HepG2 (cell line): ENCODE data around the gene PPCDC. TPM values are rescaled to one million over a fixed set of nuclear protein-coding genes. Genes with fewer than 3 reads are reported as not detected.

Source experiments
- KDM2A ChIP-seq: sonication (generic); formaldehyde crosslinking; IDR thresholded peaks from 2 replicates; pipeline ENCODE4 v1.4.0; 2020; ENCODE audit warnings: low read depth, missing genetic modification reagents, borderline replicate concordance
- KLF16 ChIP-seq, 2 experiments: sonication (generic) in 1 of 2; formaldehyde crosslinking in 1 of 2; IDR thresholded peaks; 2 replicates each; pipeline versions ENCODE4 v1.6.1 to v1.8.0; 2016 to 2023; ENCODE audit warnings: missing genetic modification reagents in 2 of 2, missing compliant biosample characterization in 1 of 2
- KLF6 ChIP-seq: IDR thresholded peaks from 2 replicates; pipeline ENCODE4 v1.8.0; 2016; ENCODE audit warnings: missing biosample characterization, missing genetic modification reagents
- MED13 ChIP-seq: sonication (generic); formaldehyde crosslinking; IDR thresholded peaks from 2 replicates; pipeline ENCODE4 v1.5.0; 2020; ENCODE audit warnings: missing genetic modification reagents
- ZKSCAN5 ChIP-seq: sonication (generic); formaldehyde crosslinking; IDR thresholded peaks from 2 replicates; pipeline ENCODE4 v1.5.1; 2020; ENCODE audit warnings: mild to moderate bottlenecking, missing genetic modification reagents
- ZNF263 ChIP-seq: sonication (generic); formaldehyde crosslinking; IDR thresholded peaks from 2 replicates; pipeline ENCODE4 v1.4.0; 2020; ENCODE audit warnings: missing genetic modification reagents
- ZNF337 ChIP-seq: sonication (generic); formaldehyde crosslinking; IDR thresholded peaks from 2 replicates; pipeline ENCODE4 v1.5.1; 2020; ENCODE audit warnings: missing genetic modification reagents, low read depth, mild to moderate bottlenecking, borderline replicate concordance
- ZNF33B ChIP-seq: sonication (generic); formaldehyde crosslinking; IDR thresholded peaks from 2 replicates; pipeline ENCODE4 v1.5.1; 2020; ENCODE audit warnings: mild to moderate bottlenecking, missing genetic modification reagents
- ZNF550 ChIP-seq: sonication (generic); formaldehyde crosslinking; IDR thresholded peaks from 2 replicates; pipeline ENCODE4 v1.4.0; 2020; ENCODE audit warnings: mild to moderate bottlenecking, missing genetic modification reagents, borderline replicate concordance
- ZNF670 ChIP-seq: sonication (generic); formaldehyde crosslinking; IDR thresholded peaks from 2 replicates; pipeline ENCODE4 v1.8.0; 2022; ENCODE audit warnings: mild to moderate bottlenecking, missing genetic modification reagents, borderline replicate concordance
- ZNF720 ChIP-seq: sonication (generic); formaldehyde crosslinking; IDR thresholded peaks from 2 replicates; pipeline ENCODE4 v1.4.0; 2020; ENCODE audit warnings: missing genetic modification reagents
- ZNF749 ChIP-seq: sonication (generic); formaldehyde crosslinking; IDR thresholded peaks from 2 replicates; pipeline ENCODE4 v1.8.0; 2022; ENCODE audit warnings: mild to moderate bottlenecking, missing genetic modification reagents, moderate library complexity, borderline replicate concordance
- polyA plus RNA-seq, 8 experiments: library from polyadenylated mRNA; depleted of rRNA in 3 of 8; stranded (reverse) in 7 of 8; unstranded in 1 of 8; fragments of >200 nt; fragmentation: Illumina TruSeq in 4 of 8; extraction: Trizol in 4 of 8; gene quantifications; 2 replicates each; pipeline versions ENCODE4 v1.2.1 to v1.2.3, GENCODE V29; 2011 to 2016; ENCODE audit warnings: low read depth in 4 of 8, missing spikeins in 1 of 8, mixed read lengths in 1 of 8; ENCODE audit not compliant: insufficient read depth in 1 of 8
- total RNA-seq, 5 experiments: library from RNA; depleted of rRNA; stranded (reverse); fragments of >200 nt; fragmentation: Illumina TruSeq; extraction: Trizol; gene quantifications; 2 replicates each; pipeline ENCODE4 v1.2.3, GENCODE V29; 2016; ENCODE audit warnings: low read depth in 1 of 5
- TF ChIP-seq, protein P1 (sequence below): sonication (generic); formaldehyde crosslinking; IDR thresholded peaks from 2 replicates; pipeline ENCODE4 v1.9.0; 2021; ENCODE audit warnings: missing genetic modification reagents, borderline replicate concordance
- TF ChIP-seq, protein P2 (sequence below): sonication (generic); formaldehyde crosslinking; IDR thresholded peaks from 2 replicates; pipeline ENCODE4 v1.5.0; 2020; ENCODE audit warnings: missing genetic modification reagents, mild to moderate bottlenecking, borderline replicate concordance
- TF ChIP-seq, protein P3 (sequence below): sonication (generic); formaldehyde crosslinking; IDR thresholded peaks from 2 replicates; pipeline ENCODE4 v1.4.0; 2020; ENCODE audit warnings: missing genetic modification reagents, borderline replicate concordance
- TF ChIP-seq, protein P4 (sequence below): sonication (generic); formaldehyde crosslinking; IDR thresholded peaks from 2 replicates; pipeline ENCODE4 v1.5.0; 2020; ENCODE audit warnings: missing genetic modification reagents, mild to moderate bottlenecking, borderline replicate concordance
- TF ChIP-seq, protein P5 (sequence below): sonication (generic); IDR thresholded peaks from 2 replicates; pipeline ENCODE4 v1.6.1; 2016; ENCODE audit warnings: low read depth, borderline replicate concordance
- TF ChIP-seq, protein P6 (sequence below): sonication (generic); formaldehyde crosslinking; IDR thresholded peaks from 2 replicates; pipeline ENCODE4 v1.5.0; 2020; ENCODE audit warnings: missing genetic modification reagents, mild to moderate bottlenecking, borderline replicate concordance
- TF ChIP-seq, protein P7 (sequence below): sonication (generic); formaldehyde crosslinking; IDR thresholded peaks from 2 replicates; pipeline ENCODE4 v1.5.0; 2020; ENCODE audit warnings: missing genetic modification reagents

Gene PPCDC
- total and polyA plus RNA-seq, 2 of the 13 experiments (the other 11 are each of a cell fraction or from before 2014, with no cell fraction given) = 12.3 to 12.8 TPM

DNA sequence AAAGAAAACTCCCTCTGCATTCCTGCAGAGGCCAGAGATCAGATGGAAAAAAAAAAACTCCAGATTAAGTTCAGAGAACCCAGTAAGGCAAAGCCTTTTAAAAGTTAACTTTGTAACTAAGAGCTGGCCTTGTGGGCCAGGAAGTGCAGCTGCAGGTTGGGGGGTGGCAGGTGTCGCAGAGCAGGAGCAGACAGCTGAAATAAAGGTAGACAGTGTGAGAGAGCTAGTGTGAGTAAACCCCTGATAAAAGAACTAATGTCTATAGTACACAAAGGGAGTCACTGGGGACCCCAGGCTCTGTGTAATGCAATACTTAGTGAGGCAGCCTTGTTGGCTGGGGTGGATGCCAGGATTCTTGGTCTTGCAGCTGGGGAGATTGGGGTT is 42.1 kb downstream of the PPCDC start (continued):
- TF ChIP-seq, protein P1, sequence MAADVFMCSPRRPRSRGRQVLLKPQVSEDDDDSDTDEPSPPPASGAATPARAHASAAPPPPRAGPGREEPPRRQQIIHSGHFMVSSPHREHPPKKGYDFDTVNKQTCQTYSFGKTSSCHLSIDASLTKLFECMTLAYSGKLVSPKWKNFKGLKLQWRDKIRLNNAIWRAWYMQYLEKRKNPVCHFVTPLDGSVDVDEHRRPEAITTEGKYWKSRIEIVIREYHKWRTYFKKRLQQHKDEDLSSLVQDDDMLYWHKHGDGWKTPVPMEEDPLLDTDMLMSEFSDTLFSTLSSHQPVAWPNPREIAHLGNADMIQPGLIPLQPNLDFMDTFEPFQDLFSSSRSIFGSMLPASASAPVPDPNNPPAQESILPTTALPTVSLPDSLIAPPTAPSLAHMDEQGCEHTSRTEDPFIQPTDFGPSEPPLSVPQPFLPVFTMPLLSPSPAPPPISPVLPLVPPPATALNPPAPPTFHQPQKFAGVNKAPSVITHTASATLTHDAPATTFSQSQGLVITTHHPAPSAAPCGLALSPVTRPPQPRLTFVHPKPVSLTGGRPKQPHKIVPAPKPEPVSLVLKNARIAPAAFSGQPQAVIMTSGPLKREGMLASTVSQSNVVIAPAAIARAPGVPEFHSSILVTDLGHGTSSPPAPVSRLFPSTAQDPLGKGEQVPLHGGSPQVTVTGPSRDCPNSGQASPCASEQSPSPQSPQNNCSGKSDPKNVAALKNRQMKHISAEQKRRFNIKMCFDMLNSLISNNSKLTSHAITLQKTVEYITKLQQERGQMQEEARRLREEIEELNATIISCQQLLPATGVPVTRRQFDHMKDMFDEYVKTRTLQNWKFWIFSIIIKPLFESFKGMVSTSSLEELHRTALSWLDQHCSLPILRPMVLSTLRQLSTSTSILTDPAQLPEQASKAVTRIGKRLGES (CRISPR knock-in tag) = no peak
- TF ChIP-seq ZKSCAN5 (CRISPR knock-in tag) = no peak
- 0 out of 2 replicates have a peak, but pooled peaks have one; percentile 17 for TF ChIP-seq ZNF263 (CRISPR knock-in tag)
- TF ChIP-seq, protein P2, sequence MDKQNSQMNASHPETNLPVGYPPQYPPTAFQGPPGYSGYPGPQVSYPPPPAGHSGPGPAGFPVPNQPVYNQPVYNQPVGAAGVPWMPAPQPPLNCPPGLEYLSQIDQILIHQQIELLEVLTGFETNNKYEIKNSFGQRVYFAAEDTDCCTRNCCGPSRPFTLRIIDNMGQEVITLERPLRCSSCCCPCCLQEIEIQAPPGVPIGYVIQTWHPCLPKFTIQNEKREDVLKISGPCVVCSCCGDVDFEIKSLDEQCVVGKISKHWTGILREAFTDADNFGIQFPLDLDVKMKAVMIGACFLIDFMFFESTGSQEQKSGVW (CRISPR knock-in tag) = no peak
- no peak for TF ChIP-seq ZNF550
- TF ChIP-seq, protein P3, sequence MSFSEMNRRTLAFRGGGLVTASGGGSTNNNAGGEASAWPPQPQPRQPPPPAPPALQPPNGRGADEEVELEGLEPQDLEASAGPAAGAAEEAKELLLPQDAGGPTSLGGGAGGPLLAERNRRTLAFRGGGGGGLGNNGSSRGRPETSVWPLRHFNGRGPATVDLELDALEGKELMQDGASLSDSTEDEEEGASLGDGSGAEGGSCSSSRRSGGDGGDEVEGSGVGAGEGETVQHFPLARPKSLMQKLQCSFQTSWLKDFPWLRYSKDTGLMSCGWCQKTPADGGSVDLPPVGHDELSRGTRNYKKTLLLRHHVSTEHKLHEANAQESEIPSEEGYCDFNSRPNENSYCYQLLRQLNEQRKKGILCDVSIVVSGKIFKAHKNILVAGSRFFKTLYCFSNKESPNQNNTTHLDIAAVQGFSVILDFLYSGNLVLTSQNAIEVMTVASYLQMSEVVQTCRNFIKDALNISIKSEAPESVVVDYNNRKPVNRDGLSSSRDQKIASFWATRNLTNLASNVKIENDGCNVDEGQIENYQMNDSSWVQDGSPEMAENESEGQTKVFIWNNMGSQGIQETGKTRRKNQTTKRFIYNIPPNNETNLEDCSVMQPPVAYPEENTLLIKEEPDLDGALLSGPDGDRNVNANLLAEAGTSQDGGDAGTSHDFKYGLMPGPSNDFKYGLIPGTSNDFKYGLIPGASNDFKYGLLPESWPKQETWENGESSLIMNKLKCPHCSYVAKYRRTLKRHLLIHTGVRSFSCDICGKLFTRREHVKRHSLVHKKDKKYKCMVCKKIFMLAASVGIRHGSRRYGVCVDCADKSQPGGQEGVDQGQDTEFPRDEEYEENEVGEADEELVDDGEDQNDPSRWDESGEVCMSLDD (CRISPR knock-in tag) = no peak
- TF ChIP-seq ZNF670 (CRISPR knock-in tag) = no peak
- TF ChIP-seq, protein P4, sequence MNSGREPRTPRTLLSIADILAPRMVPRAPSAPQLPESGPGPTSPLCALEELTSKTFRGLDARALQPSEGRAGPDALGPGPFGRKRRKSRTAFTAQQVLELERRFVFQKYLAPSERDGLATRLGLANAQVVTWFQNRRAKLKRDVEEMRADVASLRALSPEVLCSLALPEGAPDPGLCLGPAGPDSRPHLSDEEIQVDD (CRISPR knock-in tag) = no peak
- TF ChIP-seq ZNF337 (CRISPR knock-in tag) = no peak
- TF ChIP-seq KLF16 (CRISPR knock-in tag; IDR thresholded peaks at IDR 0.05) = no peak
- TF ChIP-seq KDM2A (CRISPR knock-in tag) = 0 out of 2 replicates have a peak, but pooled peaks have one; percentile 33
- TF ChIP-seq ZNF720 = no peak
- TF ChIP-seq, protein P5, sequence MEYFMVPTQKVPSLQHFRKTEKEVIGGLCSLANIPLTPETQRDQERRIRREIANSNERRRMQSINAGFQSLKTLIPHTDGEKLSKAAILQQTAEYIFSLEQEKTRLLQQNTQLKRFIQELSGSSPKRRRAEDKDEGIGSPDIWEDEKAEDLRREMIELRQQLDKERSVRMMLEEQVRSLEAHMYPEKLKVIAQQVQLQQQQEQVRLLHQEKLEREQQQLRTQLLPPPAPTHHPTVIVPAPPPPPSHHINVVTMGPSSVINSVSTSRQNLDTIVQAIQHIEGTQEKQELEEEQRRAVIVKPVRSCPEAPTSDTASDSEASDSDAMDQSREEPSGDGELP = peak; percentile 73; the same call in 1 of the 2 replicates
- no peak for TF ChIP-seq ZNF749 (CRISPR knock-in tag)
- TF ChIP-seq, protein P6, sequence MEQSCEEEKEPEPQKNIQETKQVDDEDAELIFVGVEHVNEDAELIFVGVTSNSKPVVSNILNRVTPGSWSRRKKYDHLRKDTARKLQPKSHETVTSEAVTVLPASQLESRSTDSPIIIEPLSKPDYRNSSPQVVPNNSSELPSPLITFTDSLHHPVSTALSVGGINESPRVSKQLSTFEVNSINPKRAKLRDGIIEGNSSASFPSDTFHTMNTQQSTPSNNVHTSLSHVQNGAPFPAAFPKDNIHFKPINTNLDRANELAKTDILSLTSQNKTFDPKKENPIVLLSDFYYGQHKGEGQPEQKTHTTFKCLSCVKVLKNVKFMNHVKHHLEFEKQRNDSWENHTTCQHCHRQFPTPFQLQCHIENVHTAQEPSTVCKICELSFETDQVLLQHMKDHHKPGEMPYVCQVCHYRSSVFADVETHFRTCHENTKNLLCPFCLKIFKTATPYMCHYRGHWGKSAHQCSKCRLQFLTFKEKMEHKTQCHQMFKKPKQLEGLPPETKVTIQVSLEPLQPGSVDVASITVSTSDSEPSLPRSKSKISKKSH (CRISPR knock-in tag) = no peak
- no peak; the same call in 1 of the 2 replicates for TF ChIP-seq MED13 (CRISPR knock-in tag)
- TF ChIP-seq, protein P7, sequence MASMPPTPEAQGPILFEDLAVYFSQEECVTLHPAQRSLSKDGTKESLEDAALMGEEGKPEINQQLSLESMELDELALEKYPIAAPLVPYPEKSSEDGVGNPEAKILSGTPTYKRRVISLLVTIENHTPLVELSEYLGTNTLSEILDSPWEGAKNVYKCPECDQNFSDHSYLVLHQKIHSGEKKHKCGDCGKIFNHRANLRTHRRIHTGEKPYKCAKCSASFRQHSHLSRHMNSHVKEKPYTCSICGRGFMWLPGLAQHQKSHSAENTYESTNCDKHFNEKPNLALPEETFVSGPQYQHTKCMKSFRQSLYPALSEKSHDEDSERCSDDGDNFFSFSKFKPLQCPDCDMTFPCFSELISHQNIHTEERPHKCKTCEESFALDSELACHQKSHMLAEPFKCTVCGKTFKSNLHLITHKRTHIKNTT (CRISPR knock-in tag) = no peak
- TF ChIP-seq ZNF33B (CRISPR knock-in tag) = no peak
- no peak for TF ChIP-seq KLF6 (CRISPR knock-in tag)
